Transverse colon (tissue), 3 donors: ENCODE results near the gene DYNLRB2.

Source experiments
- CTCF ChIP-seq, 5 experiments: fragments of 200-600 bp in 3 of 5; fragments of 450-650 bp in 2 of 5; sonication (generic) in 3 of 5; IDR thresholded peaks; 1 replicate in 2 of 5; 2 replicates in 3 of 5; pipeline ENCODE4 v1.5.1; 2016 to 2017; ENCODE audit warnings: antibody characterized with exemption in 5 of 5, inconsistent platforms in 3 of 5, mild to moderate bottlenecking in 2 of 5, moderate library complexity in 1 of 5
- POLR2A ChIP-seq: fragments of 450-650 bp; IDR thresholded peaks from one replicate; pipeline ENCODE4 v1.6.1; 2016; ENCODE audit warnings: antibody characterized with exemption, mild to moderate bottlenecking, moderate library complexity

- TF ChIP-seq CTCF (IDR thresholded peaks at IDR 0.05): no peak
- no peak for TF ChIP-seq POLR2A
Observed at GRCh38 chr16:80564394-80564793, 23.6 kb downstream of the DYNLRB2 start.
